Lung (tissue), 12 donors: ENCODE measurements around the gene TJP1. TPM values are rescaled to one million over a fixed set of nuclear protein-coding genes. Genes with fewer than 3 reads are reported as not detected.
A peak's percentile ranks its signal among the peaks of the same experiment; 100 is the strongest.
"Not testable (repeated sequence)": the region's sequence is repeated elsewhere in the genome, so short reads cannot be mapped to it uniquely, and the experiment has no call there.

ENCODE experiments used
- ATAC-seq: fragments of 200-7000 bp; cut with Tn5 transposase; one replicate; pipeline ENCODE4 v1.9.1; 2020; ENCODE audit warnings: moderate number of reproducible peaks; ENCODE audit not compliant: insufficient read depth, low FRiP score
- DNase-seq, 3 donors: peaks; one replicate each; pipeline ENCODE4 v3.0.0-alpha.2; 2013 to 2017
- H3K27ac ChIP-seq, 2 donors: one replicate each; pipeline ENCODE4 v1.5.1; 2013; ENCODE audit warnings: mild to moderate bottlenecking in 2 of 2, moderate library complexity in 2 of 2, control low read depth in 1 of 2, inconsistent platforms in 1 of 2, low read depth in 1 of 2, low read length in 1 of 2
- H3K27me3 ChIP-seq, 3 donors: one replicate each; pipeline ENCODE4 v1.5.1; 2013; ENCODE audit warnings: low read length in 2 of 3; ENCODE audit not compliant: control insufficient read depth in 3 of 3, insufficient read depth in 3 of 3
- H3K36me3 ChIP-seq, 4 donors: one replicate each; pipeline ENCODE4 v1.5.1; 2013; ENCODE audit warnings: low read length in 4 of 4, mild to moderate bottlenecking in 1 of 4, moderate library complexity in 1 of 4; ENCODE audit not compliant: control insufficient read depth in 4 of 4, insufficient read depth in 4 of 4
- H3K4me1 ChIP-seq, 5 donors: one replicate each; pipeline ENCODE4 v1.5.1; 2013; ENCODE audit warnings: low read length in 5 of 5, mild to moderate bottlenecking in 2 of 5, moderate library complexity in 1 of 5; ENCODE audit not compliant: control insufficient read depth in 5 of 5, insufficient read depth in 5 of 5
- H3K4me3 ChIP-seq: one replicate; pipeline ENCODE4 v1.5.1; 2013; ENCODE audit warnings: mild to moderate bottlenecking, control low read depth, moderate library complexity
- H3K9ac ChIP-seq, 2 donors: one replicate each; pipeline ENCODE4 v1.5.1; 2013; ENCODE audit warnings: low read length in 2 of 2, control low read depth in 1 of 2; ENCODE audit not compliant: insufficient read depth in 1 of 2
- H3K9me3 ChIP-seq, 4 donors: one replicate each; pipeline ENCODE4 v1.5.1; 2013; ENCODE audit warnings: low read length in 3 of 4, mild to moderate bottlenecking in 1 of 4, moderate library complexity in 1 of 4; ENCODE audit not compliant: control insufficient read depth in 4 of 4, insufficient read depth in 3 of 4
- WGBS, 2 donors: extraction: QIAGEN DNeasy Blood & Tissue Kit; methylation state at CpG; one replicate each; pipeline ENCODE4 v1.1.7; 2013; 5-methylcytosine and 5-hydroxymethylcytosine counted together
- polyA plus RNA-seq, 2 donors: library from polyadenylated mRNA; stranded (reverse); fragments of 200-250 nt; gene quantifications; one replicate each; pipeline ENCODE4 v1.2.1, GENCODE V29; 2013
- total RNA-seq, 2 donors: library from RNA; depleted of rRNA in 1 of 2; stranded (reverse); fragments of >200 nt in 1 of 2; gene quantifications; one replicate each; pipeline ENCODE4 v1.2.1, GENCODE V29; 2014 to 2021
- TF ChIP-seq, protein P1 (sequence below): IDR thresholded peaks from 2 replicates; pipeline ENCODE4 v1.5.1; 2012; ENCODE audit warnings: mild to moderate bottlenecking; ENCODE audit errors: control extremely low read depth, extremely low read depth
- donor health status: control.
- donor health status: control.
- donor health status: Bipolar disorder and iron deficiency.
- donor health status: healthy.
- donor health status: DM: yes; HTN: yes; CAD: no.

The TJP1 gene
- total and polyA plus RNA-seq, 4 donors: 20.6 to 211 (median 53.8) TPM

- Histone ChIP-seq H3K27ac (no peak overlapping the region), H3K27me3 (no peaks in the 10 kb centered on the region), H3K4me3 (no peak overlapping the region), H3K36me3 (no peaks in the 10 kb centered on the region), H3K9ac (no peak overlapping the region), H3K4me1 (peaks cover 0 to 4% (median 0%) of the 10 kb centered on the region in 5 donors), H3K9me3 (no peaks in the 10 kb centered on the region)
- ATAC-seq (peak; percentile 66), DNase-seq (peak; percentile 73 to 79 (median 75))
- WGBS, 2 donors: 37% methylated on average over 15 of the region's 15 CpGs
- TF ChIP-seq, protein P1, sequence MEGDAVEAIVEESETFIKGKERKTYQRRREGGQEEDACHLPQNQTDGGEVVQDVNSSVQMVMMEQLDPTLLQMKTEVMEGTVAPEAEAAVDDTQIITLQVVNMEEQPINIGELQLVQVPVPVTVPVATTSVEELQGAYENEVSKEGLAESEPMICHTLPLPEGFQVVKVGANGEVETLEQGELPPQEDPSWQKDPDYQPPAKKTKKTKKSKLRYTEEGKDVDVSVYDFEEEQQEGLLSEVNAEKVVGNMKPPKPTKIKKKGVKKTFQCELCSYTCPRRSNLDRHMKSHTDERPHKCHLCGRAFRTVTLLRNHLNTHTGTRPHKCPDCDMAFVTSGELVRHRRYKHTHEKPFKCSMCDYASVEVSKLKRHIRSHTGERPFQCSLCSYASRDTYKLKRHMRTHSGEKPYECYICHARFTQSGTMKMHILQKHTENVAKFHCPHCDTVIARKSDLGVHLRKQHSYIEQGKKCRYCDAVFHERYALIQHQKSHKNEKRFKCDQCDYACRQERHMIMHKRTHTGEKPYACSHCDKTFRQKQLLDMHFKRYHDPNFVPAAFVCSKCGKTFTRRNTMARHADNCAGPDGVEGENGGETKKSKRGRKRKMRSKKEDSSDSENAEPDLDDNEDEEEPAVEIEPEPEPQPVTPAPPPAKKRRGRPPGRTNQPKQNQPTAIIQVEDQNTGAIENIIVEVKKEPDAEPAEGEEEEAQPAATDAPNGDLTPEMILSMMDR: peak; percentile 61
Measured at GRCh38 chr15:29668120-29668602, 154.1 kb downstream of the TJP1 start.

- Histone ChIP-seq H3K9me3 (no peaks in the 10 kb centered on the region), H3K9ac (no peak overlapping the region), H3K27me3 (no peaks in the 10 kb centered on the region), H3K4me1 (peaks cover 0 to 4% (median 0%) of the 10 kb centered on the region in 5 donors), H3K4me3 (no peak overlapping the region), H3K27ac (no peak overlapping the region), H3K36me3 (no peaks in the 10 kb centered on the region)
- TF ChIP-seq, protein P1: no peak
- DNase-seq: no peak
- WGBS, 2 donors: 92 to 94% methylated on average over 3 of the region's 3 CpGs
- no peak for ATAC-seq
Measured at GRCh38 chr15:29666241-29666640, 156.0 kb downstream of the TJP1 start.

DNA sequence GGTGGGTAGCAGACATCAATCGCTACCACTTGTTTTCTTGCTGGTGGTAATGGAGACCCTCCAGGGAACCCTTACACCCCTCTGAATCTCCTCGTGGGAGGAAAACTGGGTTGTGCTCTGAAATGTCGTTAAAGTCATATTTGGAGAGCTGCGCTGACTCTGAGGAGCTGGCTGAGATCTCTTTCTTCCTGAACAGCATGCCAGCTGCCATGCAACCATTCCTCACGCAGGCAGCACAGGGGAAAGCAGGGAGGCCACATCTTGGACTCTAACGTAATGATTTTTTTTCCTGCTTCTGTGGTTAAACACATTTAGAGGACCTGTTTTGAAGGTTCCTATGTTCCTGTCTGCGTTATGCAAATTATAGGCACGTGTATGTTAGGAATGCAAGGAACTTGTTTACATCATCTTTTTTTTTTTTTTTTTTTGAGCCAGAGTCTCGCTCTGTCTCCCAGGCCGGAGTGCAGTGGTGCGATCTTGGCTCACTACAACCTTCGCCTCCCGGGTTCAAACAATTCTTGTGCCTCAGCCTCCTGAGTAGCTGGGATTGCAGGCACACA is 156.7 kb downstream of the TJP1 start:
- DNase-seq (peak in 2 of 3 donors; percentile 50 to 53), ATAC-seq (no peak)
- H3K9ac ChIP-seq: no peak overlapping the region
- H3K4me1 ChIP-seq: peaks cover 0 to 4% (median 0%) of the 10 kb centered on the region in 5 donors
- no peak overlapping the region for H3K27ac ChIP-seq
- H3K4me3 ChIP-seq: no peak overlapping the region
- no peaks in the 10 kb centered on the region for H3K27me3 ChIP-seq
- no peaks in the 10 kb centered on the region for H3K36me3 ChIP-seq
- TF ChIP-seq, protein P1: no peak
- H3K9me3 ChIP-seq: no peaks in the 10 kb centered on the region
- 61 to 75% methylated on average over 13 of the region's 13 CpGs for WGBS, 2 donors

DNA sequence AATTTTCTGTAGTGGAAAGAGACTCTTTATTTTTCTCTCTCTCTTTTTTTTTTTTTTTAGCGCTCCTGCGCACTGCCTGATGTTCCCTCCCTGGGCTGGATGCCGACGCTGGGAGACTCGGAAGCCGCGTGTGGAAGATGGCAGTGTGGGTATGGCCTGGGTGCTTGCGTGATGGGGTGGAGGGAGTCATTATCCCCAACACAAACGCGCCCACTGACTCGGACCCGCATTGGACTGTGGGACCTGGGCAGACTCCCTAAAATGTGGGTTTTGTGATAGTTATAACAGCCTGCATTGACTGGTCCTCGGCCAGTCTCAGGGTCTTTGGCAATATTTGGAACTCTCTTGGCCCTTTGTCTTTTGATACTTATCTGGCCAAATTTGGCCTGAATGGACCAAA is 157.9 kb downstream of the TJP1 start:
- no peak overlapping the region for H3K4me3 ChIP-seq
- H3K9ac ChIP-seq: no peak overlapping the region
- no peaks in the 10 kb centered on the region for H3K36me3 ChIP-seq
- TF ChIP-seq, protein P1: no peak
- no peaks in the 10 kb centered on the region for H3K9me3 ChIP-seq
- 87 to 92% methylated on average over 13 of the region's 13 CpGs for WGBS, 2 donors
- H3K4me1 ChIP-seq: peaks cover 0 to 4% (median 0%) of the 10 kb centered on the region in 5 donors
- no peak for DNase-seq
- no peaks in the 10 kb centered on the region for H3K27me3 ChIP-seq
- H3K27ac ChIP-seq: no peak overlapping the region
- ATAC-seq: no peak

- H3K9me3 ChIP-seq, H3K27me3 ChIP-seq, ATAC-seq, H3K4me1 ChIP-seq, H3K4me3 ChIP-seq, H3K27ac ChIP-seq, DNase-seq, H3K9ac ChIP-seq, H3K36me3 ChIP-seq: not testable (repeated sequence)
- WGBS, 2 donors: 85 to 91% methylated on average over 6 of the region's 6 CpGs
Measured at GRCh38 chr15:29657476-29657817, 164.8 kb downstream of the TJP1 start.
